MG63 (cell line): Measurements from ENCODE around the gene BLNK. TPM values are rescaled to one million over a fixed set of nuclear protein-coding genes. Genes with fewer than 3 reads are reported as not detected.

Source experiments
- DNase-seq: peaks from one replicate; pipeline ENCODE4 v3.0.0-alpha.2; 2020
- H3K27me3 ChIP-seq: fragments of 250-450 bp; sonication (Bioruptor Pico); 2 replicates; pipeline ENCODE4 v1.5.1; 2020; ENCODE audit warnings: mild to moderate bottlenecking, moderate library complexity
- H3K36me3 ChIP-seq: fragments of 250-450 bp; sonication (Bioruptor Pico); 2 replicates; pipeline ENCODE4 v1.5.1; 2020; ENCODE audit warnings: mild to moderate bottlenecking, moderate library complexity
- H3K4me3 ChIP-seq: fragments of 250-450 bp; sonication (Bioruptor Pico); 2 replicates; pipeline ENCODE4 v1.5.1; 2020; ENCODE audit warnings: mild to moderate bottlenecking, moderate library complexity
- H3K9me3 ChIP-seq: fragments of 250-450 bp; sonication (Bioruptor Pico); 2 replicates; pipeline ENCODE4 v1.5.1; 2020; ENCODE audit warnings: mild to moderate bottlenecking, moderate library complexity
- total RNA-seq: library from RNA; depleted of rRNA; stranded (reverse); fragments of >200 nt; shearing (Covaris generic); gene quantifications from 2 replicates; pipeline ENCODE4 v1.2.3, GENCODE V29; 2014; ENCODE audit warnings: low replicate concordance

The BLNK gene
- total RNA-seq, 1 experiment from 2014 or later: not detected

DNA sequence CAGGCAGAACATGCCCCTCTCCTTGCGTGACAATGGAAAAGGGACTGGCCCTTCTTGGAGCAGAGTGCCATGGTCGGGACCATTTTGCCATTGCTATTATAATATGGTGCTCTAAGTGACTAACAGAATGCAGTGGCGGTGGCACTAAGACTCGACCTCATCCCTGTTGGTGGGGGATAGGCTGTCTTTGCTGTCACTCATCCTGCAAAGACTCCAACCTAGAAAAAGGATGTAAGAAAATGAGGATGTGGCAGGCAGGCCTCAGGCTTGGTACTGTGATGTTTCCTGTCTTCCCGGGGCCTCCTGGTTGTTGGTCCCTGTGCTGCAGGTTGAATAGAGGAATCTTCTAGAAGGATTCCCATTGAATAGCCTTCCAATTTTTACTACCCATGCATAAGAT lies 18.6 kb downstream of the BLNK start:
- no peaks in the 10 kb centered on the region for H3K27me3 ChIP-seq
- H3K9me3 ChIP-seq: no peaks in the 10 kb centered on the region
- DNase-seq: no peak
- no peak overlapping the region for H3K4me3 ChIP-seq
- no peaks in the 10 kb centered on the region for H3K36me3 ChIP-seq

DNA sequence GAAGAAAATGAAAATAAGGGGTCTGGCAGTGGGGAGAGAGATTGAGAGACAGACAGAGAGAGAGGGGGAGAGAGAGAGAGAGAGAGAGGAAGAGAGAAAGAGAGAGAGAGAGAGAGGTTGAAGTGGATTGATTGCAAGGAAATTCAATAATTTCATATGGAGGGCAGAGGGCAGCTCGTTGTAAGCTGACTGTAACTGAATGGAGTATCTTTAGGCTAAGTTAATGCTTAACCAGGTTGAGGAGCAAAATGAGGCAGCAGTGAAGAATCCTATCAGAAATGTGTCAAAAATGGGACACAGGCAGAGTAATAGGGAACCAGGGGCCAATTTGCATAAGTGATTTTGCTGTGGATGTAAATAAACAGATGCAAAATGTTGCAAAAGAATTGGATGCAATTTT lies 21.0 kb downstream of the BLNK start:
- no peaks in the 10 kb centered on the region for H3K27me3 ChIP-seq
- no peak for DNase-seq
- H3K36me3 ChIP-seq: no peaks in the 10 kb centered on the region
- H3K4me3 ChIP-seq: no peak overlapping the region
- H3K9me3 ChIP-seq: no peaks in the 10 kb centered on the region

DNA sequence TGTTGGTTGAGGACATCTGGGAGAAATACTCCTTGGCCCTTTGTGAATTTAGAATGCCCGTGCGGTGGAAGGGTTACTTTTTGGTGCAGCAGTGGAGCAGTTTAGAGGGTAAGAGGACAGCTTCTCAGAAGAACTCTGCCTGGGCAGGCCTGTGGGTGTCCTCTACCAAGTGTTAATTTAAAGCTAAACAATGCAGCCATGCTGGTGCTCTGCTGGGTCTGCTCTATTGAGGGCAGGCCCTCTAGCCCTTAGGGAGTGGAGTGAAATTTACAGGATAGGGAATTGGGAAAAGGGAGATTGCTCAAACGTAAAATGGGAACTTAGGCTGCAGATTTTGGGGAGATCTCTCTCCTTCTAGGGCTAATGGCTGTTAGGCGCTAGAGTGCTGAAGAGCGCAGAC lies 22.1 kb downstream of the BLNK start:
- Histone ChIP-seq H3K9me3 (no peaks in the 10 kb centered on the region), H3K36me3 (no peaks in the 10 kb centered on the region), H3K4me3 (no peak overlapping the region), H3K27me3 (no peaks in the 10 kb centered on the region)
- DNase-seq: no peak

- no peaks in the 10 kb centered on the region for H3K9me3 ChIP-seq
- H3K36me3 ChIP-seq: no peaks in the 10 kb centered on the region
- no peaks in the 10 kb centered on the region for H3K27me3 ChIP-seq
- H3K4me3 ChIP-seq: no peak overlapping the region
- no peak for DNase-seq
Measured at GRCh38 chr10:96244354-96244753, 27.0 kb downstream of the BLNK start.

- no peaks in the 10 kb centered on the region for H3K9me3 ChIP-seq
- H3K27me3 ChIP-seq: no peaks in the 10 kb centered on the region
- H3K36me3 ChIP-seq: no peaks in the 10 kb centered on the region
- H3K4me3 ChIP-seq: no peak overlapping the region
- DNase-seq: no peak
Measured at GRCh38 chr10:96243296-96243695, 28.1 kb downstream of the BLNK start.

DNA sequence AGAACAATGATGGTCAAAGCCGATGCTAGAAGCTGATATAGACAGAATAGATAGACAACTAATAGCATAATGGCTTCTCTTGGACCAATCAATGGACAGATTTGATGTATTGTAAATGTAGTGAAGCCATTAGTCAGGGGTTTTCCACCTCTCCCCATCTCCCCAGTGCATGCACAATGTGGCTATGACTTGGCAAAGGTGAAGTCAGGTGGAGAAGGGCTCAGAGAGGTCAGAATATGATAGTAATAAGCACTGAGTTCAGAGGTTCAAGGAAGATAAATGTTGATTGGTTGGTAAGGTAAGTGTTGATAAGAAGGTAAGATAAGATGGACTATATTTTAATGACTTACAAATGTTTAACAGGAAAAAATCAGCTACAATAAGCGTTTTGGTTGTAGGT lies 28.5 kb downstream of the BLNK start:
- H3K27me3 ChIP-seq: no peaks in the 10 kb centered on the region
- H3K9me3 ChIP-seq: no peaks in the 10 kb centered on the region
- H3K4me3 ChIP-seq: no peak overlapping the region
- no peaks in the 10 kb centered on the region for H3K36me3 ChIP-seq
- no peak for DNase-seq

DNA sequence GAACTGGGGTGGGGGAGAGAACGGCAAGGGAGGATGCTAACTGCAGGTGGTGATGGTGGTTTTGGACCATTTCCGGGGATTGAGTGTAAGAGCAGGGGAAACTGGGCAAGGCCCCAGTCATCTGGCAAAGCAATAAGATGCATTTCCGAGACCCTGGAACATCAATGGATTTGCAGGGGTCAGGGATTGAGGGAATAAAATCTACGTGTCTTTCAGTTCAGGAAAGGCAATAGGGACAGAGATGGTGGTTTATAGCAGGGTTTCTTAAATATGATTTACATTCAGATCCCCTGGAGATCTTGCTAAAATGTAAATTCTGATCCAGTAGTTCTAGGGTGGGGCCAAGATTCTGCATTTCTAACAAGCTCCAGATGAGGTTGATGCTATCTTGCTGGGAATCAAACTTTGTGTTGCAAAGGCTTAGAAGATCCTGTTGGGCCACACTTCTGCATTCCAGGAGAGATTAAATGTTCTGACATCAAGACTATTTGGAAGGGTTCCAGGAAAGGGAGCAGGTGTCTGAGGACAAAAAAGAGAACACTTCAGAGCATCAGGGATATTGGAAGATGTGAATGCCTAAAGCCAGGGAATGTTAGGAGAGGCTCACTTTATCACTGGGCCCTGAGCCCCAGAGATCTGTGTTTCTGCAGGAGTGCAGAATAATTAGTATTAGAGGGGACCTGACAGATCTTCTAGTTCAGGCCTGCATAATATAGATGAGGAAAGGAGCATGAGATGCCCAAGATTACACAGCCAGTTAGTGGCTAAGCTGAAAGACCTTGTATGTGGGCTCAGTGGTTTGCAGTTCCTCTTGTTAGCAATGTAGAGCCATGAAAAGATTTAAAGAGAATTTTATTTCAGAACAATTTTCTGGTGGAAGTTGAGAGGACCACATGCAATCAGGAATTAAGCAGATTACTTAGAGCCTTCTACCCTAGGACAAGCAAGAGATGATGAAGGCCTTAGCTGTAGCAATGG lies 32.4 kb downstream of the BLNK start:
- no peaks in the 10 kb centered on the region for H3K27me3 ChIP-seq
- DNase-seq: no peak
- no peaks in the 10 kb centered on the region for H3K36me3 ChIP-seq
- H3K4me3 ChIP-seq: no peak overlapping the region
- no peaks in the 10 kb centered on the region for H3K9me3 ChIP-seq

DNA sequence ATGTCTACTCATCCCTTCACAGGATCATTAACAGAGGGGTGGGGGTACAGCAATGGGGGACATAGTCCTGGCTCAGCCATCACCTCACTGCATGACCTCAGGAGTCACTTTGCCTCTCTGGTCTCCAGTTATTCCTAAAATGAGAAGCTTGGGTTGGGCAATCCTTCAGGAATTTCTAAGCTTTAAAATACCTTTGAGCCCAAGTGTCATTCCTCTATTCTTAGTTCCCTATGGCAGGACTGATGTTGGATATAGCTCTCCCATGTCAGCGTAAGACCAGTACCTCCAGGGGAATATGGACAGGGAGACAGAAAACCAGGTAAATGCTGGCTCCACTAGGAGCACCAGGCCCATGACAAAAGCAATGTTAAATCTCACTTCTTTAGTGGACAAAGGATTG lies 34.5 kb downstream of the BLNK start:
- no peak for DNase-seq
- Histone ChIP-seq H3K9me3 (no peaks in the 10 kb centered on the region), H3K27me3 (no peaks in the 10 kb centered on the region), H3K4me3 (no peak overlapping the region), H3K36me3 (no peaks in the 10 kb centered on the region)

DNA sequence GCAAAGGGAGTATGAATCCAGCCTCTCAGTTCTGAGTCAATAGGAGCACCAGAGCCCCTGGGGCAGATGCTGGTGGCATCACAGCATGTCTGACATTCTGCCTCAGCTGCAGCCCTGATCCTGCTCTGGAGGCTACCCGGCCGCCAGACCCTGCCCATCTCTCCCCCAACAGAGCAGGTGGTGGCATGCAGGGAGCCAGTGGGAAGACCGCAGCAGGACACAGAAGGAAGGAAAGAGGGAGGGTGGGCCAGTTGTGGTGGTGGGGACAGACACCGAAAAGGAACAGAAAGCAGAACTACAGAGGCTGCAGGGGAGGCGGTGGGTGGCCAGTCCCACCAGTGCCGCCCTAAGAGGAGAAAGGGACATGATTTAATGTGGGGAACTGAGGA lies 35.3 kb downstream of the BLNK start:
- DNase-seq: no peak
- Histone ChIP-seq H3K4me3 (no peak overlapping the region), H3K36me3 (no peaks in the 10 kb centered on the region), H3K27me3 (no peaks in the 10 kb centered on the region), H3K9me3 (no peaks in the 10 kb centered on the region)

GRCh38 chr10:96235326-96236089 lies 35.9 kb downstream of the BLNK start:
- Histone ChIP-seq H3K27me3 (no peaks in the 10 kb centered on the region), H3K4me3 (no peak overlapping the region), H3K9me3 (no peaks in the 10 kb centered on the region), H3K36me3 (no peaks in the 10 kb centered on the region)
- no peak for DNase-seq

DNA sequence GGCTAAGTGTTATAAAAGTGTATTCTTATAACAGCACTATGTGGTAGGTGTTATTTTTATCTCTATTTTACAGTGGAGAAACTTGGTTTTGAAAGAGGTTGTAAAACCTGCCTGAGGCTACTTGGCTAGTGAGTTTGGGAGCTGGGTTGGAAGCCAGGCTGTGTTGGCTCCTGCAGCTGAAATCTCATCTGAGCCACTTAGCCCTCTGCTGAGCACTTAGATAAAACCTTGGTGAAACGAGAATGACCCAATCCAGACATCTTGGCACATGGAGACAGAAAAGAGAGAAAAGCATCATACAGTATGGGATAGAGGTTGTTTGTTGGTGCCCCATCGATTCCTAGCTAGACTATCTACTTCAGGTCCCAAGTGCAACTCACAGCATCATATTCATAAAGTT lies 37.4 kb downstream of the BLNK start:
- no peak overlapping the region for H3K4me3 ChIP-seq

GRCh38 chr10:96230527-96230926 lies 40.8 kb downstream of the BLNK start:
- DNase-seq: no peak
- no peaks in the 10 kb centered on the region for H3K9me3 ChIP-seq
- no peak overlapping the region for H3K4me3 ChIP-seq
- no peaks in the 10 kb centered on the region for H3K36me3 ChIP-seq
- H3K27me3 ChIP-seq: no peaks in the 10 kb centered on the region

More for the DNA sequence above, 37.4 kb downstream of the BLNK start:
- H3K27me3 ChIP-seq: no peaks in the 10 kb centered on the region
- no peaks in the 10 kb centered on the region for H3K9me3 ChIP-seq
- no peaks in the 10 kb centered on the region for H3K36me3 ChIP-seq
- DNase-seq: no peak

GRCh38 chr10:96229568-96230030 lies 41.8 kb downstream of the BLNK start:
- Histone ChIP-seq H3K9me3 (no peaks in the 10 kb centered on the region), H3K27me3 (no peaks in the 10 kb centered on the region), H3K4me3 (no peak overlapping the region), H3K36me3 (no peaks in the 10 kb centered on the region)
- peak; percentile 70 for DNase-seq

DNA sequence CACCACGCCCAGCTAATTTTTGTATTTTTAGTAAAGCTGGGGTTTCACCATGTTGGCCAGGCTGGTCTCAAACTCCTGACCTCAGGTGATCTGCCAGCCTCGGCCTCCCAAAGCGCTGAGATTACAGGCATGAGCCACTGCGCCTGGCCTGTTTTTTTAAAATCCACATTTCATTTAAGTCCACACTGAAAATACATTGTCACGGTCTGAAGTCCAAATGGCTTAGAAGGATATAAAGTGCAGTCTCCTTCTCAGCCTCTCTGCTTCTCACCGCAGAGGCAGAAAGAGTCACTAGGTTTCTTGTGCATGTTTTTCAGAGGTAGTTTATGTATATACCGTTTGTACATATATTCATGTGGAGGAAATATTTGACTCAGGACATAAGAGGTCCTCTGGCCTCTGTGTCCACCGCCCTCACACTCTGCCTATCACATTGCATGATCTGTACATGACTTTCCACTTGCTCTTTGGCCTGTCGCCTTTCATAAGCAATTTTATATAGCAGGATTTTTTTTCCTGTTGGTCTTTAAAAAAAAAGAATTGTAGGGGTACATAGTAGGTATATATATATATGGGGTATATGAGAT lies 42.9 kb downstream of the BLNK start:
- no peak overlapping the region for H3K4me3 ChIP-seq
- no peak for DNase-seq
- no peaks in the 10 kb centered on the region for H3K27me3 ChIP-seq
- no peaks in the 10 kb centered on the region for H3K36me3 ChIP-seq
- H3K9me3 ChIP-seq: no peaks in the 10 kb centered on the region

DNA sequence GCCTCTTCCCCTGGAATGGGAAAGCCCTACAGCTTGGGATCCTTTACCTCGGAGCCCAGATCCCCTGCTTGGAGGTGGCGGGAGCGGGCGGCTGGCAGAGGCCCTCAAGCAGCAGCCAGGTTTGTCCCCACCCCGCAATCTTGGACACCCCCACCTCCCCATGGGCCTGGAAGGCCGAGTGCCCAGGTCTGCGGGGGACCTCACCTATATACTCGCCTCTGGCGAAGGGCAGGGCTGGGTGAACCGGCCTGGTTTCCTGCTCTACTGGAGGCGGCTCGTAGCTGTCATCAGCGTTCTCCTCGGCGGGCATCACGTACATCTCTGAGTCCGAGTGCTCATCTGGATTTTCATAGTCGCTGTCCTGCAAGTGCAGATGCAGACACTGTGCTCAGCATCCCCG lies 44.2 kb downstream of the BLNK start:
- no peaks in the 10 kb centered on the region for H3K9me3 ChIP-seq
- H3K4me3 ChIP-seq: no peak overlapping the region
- no peaks in the 10 kb centered on the region for H3K36me3 ChIP-seq
- DNase-seq: no peak
- H3K27me3 ChIP-seq: no peaks in the 10 kb centered on the region

- Histone ChIP-seq H3K36me3 (no peaks in the 10 kb centered on the region), H3K9me3 (no peaks in the 10 kb centered on the region), H3K27me3 (no peaks in the 10 kb centered on the region), H3K4me3 (no peak overlapping the region)
- no peak for DNase-seq
Measured at GRCh38 chr10:96225119-96225518, 46.2 kb downstream of the BLNK start.

DNA sequence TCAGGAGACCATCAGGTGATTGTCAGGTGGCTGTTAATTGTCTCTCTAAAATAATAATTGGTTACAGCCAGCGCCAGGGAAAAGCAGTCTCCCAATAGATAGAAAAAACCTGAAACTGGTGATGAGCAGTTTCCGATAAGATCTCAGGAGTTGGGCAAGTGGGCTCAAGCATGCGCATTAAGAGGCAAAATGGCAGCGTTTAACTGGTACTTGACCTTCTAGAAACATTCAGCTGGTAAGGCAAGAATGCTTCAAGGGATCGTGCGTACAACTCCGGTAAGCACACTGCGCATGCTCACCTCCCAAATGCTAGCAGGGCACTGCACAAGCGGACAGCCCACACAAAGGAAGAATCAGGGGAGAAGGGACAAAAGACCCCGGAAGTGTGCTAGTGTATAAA lies 48.5 kb downstream of the BLNK start:
- no peaks in the 10 kb centered on the region for H3K27me3 ChIP-seq
- H3K36me3 ChIP-seq: no peaks in the 10 kb centered on the region
- no peaks in the 10 kb centered on the region for H3K9me3 ChIP-seq
- DNase-seq: no peak
- H3K4me3 ChIP-seq: no peak overlapping the region
